ENCODE data around the gene COL5A1. TPM values are rescaled to one million over a fixed set of nuclear protein-coding genes. Genes with fewer than 3 reads are reported as not detected.

The COL5A1 gene
- total RNA-seq, 1 experiment from 2014 or later = 9.5 TPM

GRCh38 chr9:134782921-134783698 is 141.5 kb downstream of the COL5A1 start:
- H3K27me3 ChIP-seq (ENCODE audit: insufficient read depth, low read length) = no peaks in the 10 kb centered on the region
- H3K4ac ChIP-seq (ENCODE audit: low read depth, low read length) = no peak overlapping the region
- no peak overlapping the region for H4K91ac ChIP-seq (ENCODE audit: insufficient read length, low read depth, low read length)
- Mint-ChIP-seq H3K36me3 (ENCODE audit: insufficient read depth in 1 of 3, low read depth in 3 of 3) (no peaks in the 10 kb centered on the region), H3K4me3 (no peak overlapping the region; a peak in 1 of 5 replicates), H3K9me3 (no peaks in the 10 kb centered on the region), H3K27me3 (ENCODE audit: low read depth) (no peaks in the 10 kb centered on the region; the same call in none of the 2 replicates), H3K27ac (no peak overlapping the region; a peak in 1 of 7 replicates), H3K4me1 (peaks cover 14 to 25% of the 10 kb centered on the region in 2 experiments)
- H4K20me1 ChIP-seq (ENCODE audit: control insufficient read depth, insufficient read depth, insufficient read length) = no peaks in the 10 kb centered on the region
- no peak overlapping the region for H2BK5ac ChIP-seq (ENCODE audit: insufficient read length, low read length)
- H3K14ac ChIP-seq (ENCODE audit: insufficient read depth, low read length) = no peak overlapping the region
- H3K79me2 ChIP-seq (ENCODE audit: insufficient read depth, low read length) = no peaks in the 10 kb centered on the region
- H2AK5ac ChIP-seq (ENCODE audit: insufficient read length, low read length) = no peak overlapping the region
- H4K8ac ChIP-seq (replicated peaks; ENCODE audit: insufficient read length, low read depth, low read length) = no peak overlapping the region
- H3K9me3 ChIP-seq (ENCODE audit: control insufficient read depth, low read depth, low read length) = no peaks in the 10 kb centered on the region
- no peak overlapping the region for H3K9ac ChIP-seq (ENCODE audit: extremely low read depth, insufficient read length, low read length)
- H3K27ac ChIP-seq (ENCODE audit: insufficient read length, low read depth, low read length) = no peak overlapping the region
- H2BK20ac ChIP-seq (ENCODE audit: low read depth, low read length, poor library complexity, severe bottlenecking) = no peak overlapping the region
- no peaks in the 10 kb centered on the region for H3K23me2 ChIP-seq (ENCODE audit: insufficient read length, low read depth, low read length, poor library complexity, severe bottlenecking)
- no peaks in the 10 kb centered on the region for H3K4me1 ChIP-seq (ENCODE audit: insufficient read depth, low read length)
- no peak for DNase-seq
- no peak overlapping the region for H3K23ac ChIP-seq (ENCODE audit: insufficient read length, low read depth, low read length)
- H3K18ac ChIP-seq (ENCODE audit: insufficient read length, low read depth, low read length) = no peak overlapping the region
- no peak overlapping the region for H2BK15ac ChIP-seq (ENCODE audit: low read depth, low read length)
- H3K56ac ChIP-seq (ENCODE audit: insufficient read length, low read depth, low read length) = no peak overlapping the region
- no peak overlapping the region for H2BK120ac ChIP-seq (ENCODE audit: low read depth, low read length, poor library complexity, severe bottlenecking)
- no peak overlapping the region for H4K5ac ChIP-seq (ENCODE audit: insufficient read length, low read depth, low read length)
- TF ChIP-seq CTCF (conservative IDR thresholded peaks at IDR 0.05) = no peak
- H2AFZ ChIP-seq (ENCODE audit: low read length) = no peak overlapping the region
- no peak overlapping the region for H3T11ph ChIP-seq (ENCODE audit: low read length)
- H2BK12ac ChIP-seq (ENCODE audit: insufficient read length, low read depth, low read length) = no peak overlapping the region
- H3K79me1 ChIP-seq (ENCODE audit: insufficient read depth, low read depth, low read length, poor library complexity, severe bottlenecking) = no peaks in the 10 kb centered on the region
- no CpG with 5 or more reads among the region's 33 CpGs for WGBS (ENCODE audit: extremely low coverage, insufficient read length, low lambda C conversion rate)
- H3K4me2 ChIP-seq (ENCODE audit: insufficient read depth, insufficient read length, low read length) = no peak overlapping the region
